Stimulated activated CD4-positive, alpha-beta T cell treated with anti-CD3 and anti-CD28 coated beads, Interleukin-1b, Interleukin-23, amount 100 ng/mL, for 48 hours (primary cell): ENCODE results near the gene ZNF426.

Source experiments
- DNase-seq: peaks from one replicate; pipeline ENCODE4 v3.0.0-alpha.2; 2020

Gene ZNF426

GRCh38 chr19:9494096-9494495 is 44.3 kb downstream of the ZNF426 start:
- DNase-seq: no peak

GRCh38 chr19:9487016-9487415 is 51.4 kb downstream of the ZNF426 start:
- DNase-seq: no peak

GRCh38 chr19:9485140-9485539 is 53.3 kb downstream of the ZNF426 start:
- no peak for DNase-seq

GRCh38 chr19:9474975-9475374 is 63.5 kb downstream of the ZNF426 start:
- no peak for DNase-seq
